HCT116 (cell line): Measurements from ENCODE around the gene OTUD3. TPM values are rescaled to one million over a fixed set of nuclear protein-coding genes. Genes with fewer than 3 reads are reported as not detected.

Experiments used
- ATAC-seq: fragments of 200-7000 bp; cut with Tn5 transposase; 2 replicates; pipeline ENCODE4 v1.9.1; 2020; ENCODE audit warnings: mild to moderate bottlenecking, moderate library complexity
- BruUV-seq: library from RNA; stranded (reverse); fragments of 400-500 nt; replicated peaks from 2 replicates; lab custom pipeline; 2021; lab: Mats Ljungman, UMichigan
- CTCF ChIA-PET: fragments of 300-600 bp; sonication (Branson Sonifier 250); formaldehyde crosslinking; loops from one replicate; lab custom pipeline; 2021; ENCODE audit warnings: antibody characterized with exemption; lab: Charles Lee
- POLR2A ChIA-PET: fragments of 300-600, 350-600 bp; sonication (Branson Sonifier 250); formaldehyde crosslinking; loops from one replicate; lab custom pipeline; 2021; ENCODE audit warnings: antibody characterized with exemption; lab: Charles Lee
- RAD21 ChIA-PET, 2 experiments: fragments of 300-600 bp; sonication (Branson Sonifier 250); formaldehyde crosslinking; loops; one replicate each; lab custom pipeline; 2023; ENCODE audit warnings: low total read pairs in 2 of 2; ENCODE audit not compliant: uncharacterized antibody in 2 of 2, unreplicated experiment in 2 of 2, low non-redundant PET in 1 of 2; lab: Charles Lee
- DNase-seq: peaks from one replicate; pipeline ENCODE4 v3.0.0-alpha.2; 2010; ENCODE audit warnings: low read depth, low spot score
- H2AFZ ChIP-seq: fragments of 200-600 bp; shearing (Covaris generic), sonication (generic); 2 replicates; pipeline ENCODE4 v1.6.1; 2017; ENCODE audit warnings: low read depth, mixed run types, mixed read lengths, antibody characterized with exemption, low read length; ENCODE audit not compliant: poor library complexity, severe bottlenecking
- H3K27ac ChIP-seq: 2 replicates; pipeline ENCODE4 v1.5.1; 2012; ENCODE audit warnings: low read depth, low read length
- H3K27me3 ChIP-seq: fragments of 200-600 bp; sonication (generic); 2 replicates; pipeline ENCODE4 v1.6.1; 2016; ENCODE audit warnings: mixed run types, low read length, mixed read lengths; ENCODE audit not compliant: insufficient read depth
- H3K36me3 ChIP-seq, 2 experiments: fragments of 200-500 bp in 1 of 2; fragments of 200-600 bp in 1 of 2; sonication (Bioruptor generic) in 1 of 2; sonication (generic) in 1 of 2; 2 replicates each; pipeline versions ENCODE4 v1.5.1 to v1.6.1; 2014 to 2016; ENCODE audit warnings: low read length in 2 of 2, inconsistent platforms in 1 of 2, mixed read lengths in 1 of 2, mixed run types in 1 of 2; ENCODE audit not compliant: insufficient read depth in 2 of 2, control insufficient read depth in 1 of 2
- H3K4me1 ChIP-seq, 2 experiments: fragments of 200-600 bp in 1 of 2; sonication (generic) in 1 of 2; 2 replicates each; pipeline versions ENCODE4 v1.5.1 to v1.6.1; 2012 to 2017; ENCODE audit warnings: low read length in 2 of 2, inconsistent platforms in 1 of 2, mild to moderate bottlenecking in 1 of 2, mixed read lengths in 1 of 2, mixed run types in 1 of 2, moderate library complexity in 1 of 2; ENCODE audit not compliant: insufficient read depth in 2 of 2, control insufficient read depth in 1 of 2
- H3K4me2 ChIP-seq: fragments of 200-600 bp; sonication (generic); 2 replicates; pipeline ENCODE4 v1.6.1; 2017; ENCODE audit warnings: mixed run types, low read length, mixed read lengths
- H3K4me3 ChIP-seq, 2 experiments: fragments of 200-600 bp in 1 of 2; sonication (generic) in 1 of 2; replicated peaks in 1 of 2; 2 replicates each; pipeline ENCODE4 v1.5.1; 2011 to 2016; ENCODE audit warnings: low read length in 2 of 2, control low read depth in 1 of 2, low read depth in 1 of 2, mild to moderate bottlenecking in 1 of 2, mixed read lengths in 1 of 2, mixed run types in 1 of 2
- H3K79me2 ChIP-seq: fragments of 200-600 bp; sonication (generic); 2 replicates; pipeline ENCODE4 v1.6.1; 2017; ENCODE audit warnings: mild to moderate bottlenecking, mixed run types, low read length, moderate library complexity, mixed read lengths; ENCODE audit not compliant: insufficient read depth
- H3K9ac ChIP-seq: fragments of 200-600 bp; sonication (generic); 2 replicates; pipeline ENCODE4 v1.6.1; 2016; ENCODE audit warnings: low read length, mixed read lengths
- H3K9me2 ChIP-seq: fragments of 200-600 bp; sonication (generic), shearing (Covaris generic); 2 replicates; pipeline ENCODE4 v1.6.1; 2017; ENCODE audit warnings: mixed run types, mild to moderate bottlenecking, moderate library complexity; ENCODE audit not compliant: insufficient read depth
- H3K9me3 ChIP-seq, 2 experiments: fragments of 200-500 bp in 1 of 2; fragments of 200-600 bp in 1 of 2; sonication (Bioruptor generic) in 1 of 2; sonication (generic) in 1 of 2; 2 replicates each; pipeline ENCODE4 v1.6.1; 2014 to 2017; ENCODE audit warnings: low read length in 2 of 2, mixed read lengths in 2 of 2, inconsistent platforms in 1 of 2, low read depth in 1 of 2, mild to moderate bottlenecking in 1 of 2, mixed run types in 1 of 2, moderate library complexity in 1 of 2; ENCODE audit not compliant: control insufficient read depth in 1 of 2, insufficient read depth in 1 of 2
- H4K20me1 ChIP-seq: fragments of 200-600 bp; sonication (generic), shearing (Covaris generic); 2 replicates; pipeline ENCODE4 v1.6.1; 2017; ENCODE audit warnings: mixed run types, mild to moderate bottlenecking, moderate library complexity; ENCODE audit not compliant: insufficient read depth
- SP1 ChIP-seq: IDR thresholded peaks from 2 replicates; pipeline ENCODE4 v1.6.1; 2012; ENCODE audit warnings: low read depth
- YY1 ChIP-seq: IDR thresholded peaks from 2 replicates; pipeline ENCODE4 v1.6.1; 2011; ENCODE audit warnings: low read length, low read depth, moderate library complexity, mild to moderate bottlenecking; ENCODE audit not compliant: insufficient replicate concordance; ENCODE audit errors: extremely low read depth
- intact Hi-C: fragments of 100-400 bp; cut with micrococcal nuclease; formaldehyde crosslinking; loops from 2 replicates; pipeline ENCODE4 v1.10.0; 2022
- total RNA-seq: library from RNA; stranded (reverse); gene quantifications from one replicate; pipeline ENCODE4 v1.2.1, GENCODE V29; 2021; ENCODE audit not compliant: unreplicated experiment
- TF ChIP-seq, protein P1 (sequence below), 3 experiments: fragments of 200-600 bp in 1 of 3; sonication (generic) in 1 of 3; IDR thresholded peaks in 2 of 3; conservative IDR thresholded peaks in 1 of 3; 2 replicates each; pipeline ENCODE4 v1.5.1; 2012 to 2017; ENCODE audit warnings: low read depth in 2 of 3, low read length in 2 of 3, antibody characterized with exemption in 1 of 3, borderline replicate concordance in 1 of 3, control low read depth in 1 of 3, mild to moderate bottlenecking in 1 of 3, mixed read lengths in 1 of 3, mixed run types in 1 of 3, moderate library complexity in 1 of 3; ENCODE audit not compliant: insufficient read depth in 1 of 3
- TF ChIP-seq, protein P2 (sequence below): IDR thresholded peaks from 2 replicates; pipeline ENCODE4 v1.6.1; 2011; ENCODE audit warnings: mild to moderate bottlenecking, low read length, moderate library complexity; ENCODE audit not compliant: insufficient replicate concordance; ENCODE audit errors: extremely low read depth
- TF ChIP-seq, protein P3 (sequence below): IDR thresholded peaks from 2 replicates; pipeline ENCODE4 v1.6.1; 2012
- TF ChIP-seq, protein P4 (sequence below): IDR thresholded peaks from 2 replicates; pipeline ENCODE4 v1.6.1; 2012; ENCODE audit warnings: low read depth

The OTUD3 gene
- total RNA-seq, 1 experiment from 2014 or later: 15.0 TPM

DNA sequence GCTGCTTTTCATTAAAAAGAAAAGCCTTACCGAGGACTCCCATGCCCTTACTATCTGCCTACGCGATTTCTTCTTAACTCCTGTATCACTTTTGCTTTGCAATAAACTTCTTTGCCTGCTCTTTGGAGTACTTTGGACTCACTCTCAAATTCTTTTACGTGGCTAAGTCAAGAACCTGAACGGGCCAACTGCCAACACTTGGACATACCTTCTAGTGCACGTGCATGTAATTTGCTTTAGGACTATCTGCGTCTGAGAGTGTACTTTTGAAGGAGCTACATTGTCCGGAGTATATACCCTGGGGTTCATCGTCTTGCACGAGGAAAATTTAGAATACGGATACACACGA lies 3.6 kb upstream of the OTUD3 start:
- DNase-seq: no peak
- POLR2A ChIA-PET: no interaction called here
- RAD21 ChIA-PET: no interaction called here
- CTCF ChIA-PET: no interaction called here
- no peak overlapping the region for H3K27ac ChIP-seq
- intact Hi-C loops: no loop called here
- ATAC-seq: no peak
- H3K36me3 ChIP-seq: no peaks in the 10 kb centered on the region
- peaks cover 4 to 10% of the 10 kb centered on the region in 2 experiments; a peak in 3 of 4 replicates for H3K4me1 ChIP-seq
- H3K79me2 ChIP-seq: peaks cover 13% of the 10 kb centered on the region
- H4K20me1 ChIP-seq: no peaks in the 10 kb centered on the region
- no peaks in the 10 kb centered on the region for H3K9me3 ChIP-seq
- TF ChIP-seq, protein P1, sequence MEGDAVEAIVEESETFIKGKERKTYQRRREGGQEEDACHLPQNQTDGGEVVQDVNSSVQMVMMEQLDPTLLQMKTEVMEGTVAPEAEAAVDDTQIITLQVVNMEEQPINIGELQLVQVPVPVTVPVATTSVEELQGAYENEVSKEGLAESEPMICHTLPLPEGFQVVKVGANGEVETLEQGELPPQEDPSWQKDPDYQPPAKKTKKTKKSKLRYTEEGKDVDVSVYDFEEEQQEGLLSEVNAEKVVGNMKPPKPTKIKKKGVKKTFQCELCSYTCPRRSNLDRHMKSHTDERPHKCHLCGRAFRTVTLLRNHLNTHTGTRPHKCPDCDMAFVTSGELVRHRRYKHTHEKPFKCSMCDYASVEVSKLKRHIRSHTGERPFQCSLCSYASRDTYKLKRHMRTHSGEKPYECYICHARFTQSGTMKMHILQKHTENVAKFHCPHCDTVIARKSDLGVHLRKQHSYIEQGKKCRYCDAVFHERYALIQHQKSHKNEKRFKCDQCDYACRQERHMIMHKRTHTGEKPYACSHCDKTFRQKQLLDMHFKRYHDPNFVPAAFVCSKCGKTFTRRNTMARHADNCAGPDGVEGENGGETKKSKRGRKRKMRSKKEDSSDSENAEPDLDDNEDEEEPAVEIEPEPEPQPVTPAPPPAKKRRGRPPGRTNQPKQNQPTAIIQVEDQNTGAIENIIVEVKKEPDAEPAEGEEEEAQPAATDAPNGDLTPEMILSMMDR (IDR thresholded peaks at IDR 0.05 in 2 of 3, conservative IDR thresholded peaks at IDR 0.05 in 1 of 3; ENCODE audit: borderline replicate concordance in 1 of 3, insufficient read depth in 1 of 3, low read depth in 2 of 3, low read length in 2 of 3): no peak
- TF ChIP-seq SP1: no peak
- TF ChIP-seq, protein P2, sequence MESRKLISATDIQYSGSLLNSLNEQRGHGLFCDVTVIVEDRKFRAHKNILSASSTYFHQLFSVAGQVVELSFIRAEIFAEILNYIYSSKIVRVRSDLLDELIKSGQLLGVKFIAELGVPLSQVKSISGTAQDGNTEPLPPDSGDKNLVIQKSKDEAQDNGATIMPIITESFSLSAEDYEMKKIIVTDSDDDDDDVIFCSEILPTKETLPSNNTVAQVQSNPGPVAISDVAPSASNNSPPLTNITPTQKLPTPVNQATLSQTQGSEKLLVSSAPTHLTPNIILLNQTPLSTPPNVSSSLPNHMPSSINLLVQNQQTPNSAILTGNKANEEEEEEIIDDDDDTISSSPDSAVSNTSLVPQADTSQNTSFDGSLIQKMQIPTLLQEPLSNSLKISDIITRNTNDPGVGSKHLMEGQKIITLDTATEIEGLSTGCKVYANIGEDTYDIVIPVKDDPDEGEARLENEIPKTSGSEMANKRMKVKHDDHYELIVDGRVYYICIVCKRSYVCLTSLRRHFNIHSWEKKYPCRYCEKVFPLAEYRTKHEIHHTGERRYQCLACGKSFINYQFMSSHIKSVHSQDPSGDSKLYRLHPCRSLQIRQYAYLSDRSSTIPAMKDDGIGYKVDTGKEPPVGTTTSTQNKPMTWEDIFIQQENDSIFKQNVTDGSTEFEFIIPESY: no peak
- TF ChIP-seq, protein P3, sequence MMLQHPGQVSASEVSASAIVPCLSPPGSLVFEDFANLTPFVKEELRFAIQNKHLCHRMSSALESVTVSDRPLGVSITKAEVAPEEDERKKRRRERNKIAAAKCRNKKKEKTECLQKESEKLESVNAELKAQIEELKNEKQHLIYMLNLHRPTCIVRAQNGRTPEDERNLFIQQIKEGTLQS: no peak
- TF ChIP-seq, protein P4, sequence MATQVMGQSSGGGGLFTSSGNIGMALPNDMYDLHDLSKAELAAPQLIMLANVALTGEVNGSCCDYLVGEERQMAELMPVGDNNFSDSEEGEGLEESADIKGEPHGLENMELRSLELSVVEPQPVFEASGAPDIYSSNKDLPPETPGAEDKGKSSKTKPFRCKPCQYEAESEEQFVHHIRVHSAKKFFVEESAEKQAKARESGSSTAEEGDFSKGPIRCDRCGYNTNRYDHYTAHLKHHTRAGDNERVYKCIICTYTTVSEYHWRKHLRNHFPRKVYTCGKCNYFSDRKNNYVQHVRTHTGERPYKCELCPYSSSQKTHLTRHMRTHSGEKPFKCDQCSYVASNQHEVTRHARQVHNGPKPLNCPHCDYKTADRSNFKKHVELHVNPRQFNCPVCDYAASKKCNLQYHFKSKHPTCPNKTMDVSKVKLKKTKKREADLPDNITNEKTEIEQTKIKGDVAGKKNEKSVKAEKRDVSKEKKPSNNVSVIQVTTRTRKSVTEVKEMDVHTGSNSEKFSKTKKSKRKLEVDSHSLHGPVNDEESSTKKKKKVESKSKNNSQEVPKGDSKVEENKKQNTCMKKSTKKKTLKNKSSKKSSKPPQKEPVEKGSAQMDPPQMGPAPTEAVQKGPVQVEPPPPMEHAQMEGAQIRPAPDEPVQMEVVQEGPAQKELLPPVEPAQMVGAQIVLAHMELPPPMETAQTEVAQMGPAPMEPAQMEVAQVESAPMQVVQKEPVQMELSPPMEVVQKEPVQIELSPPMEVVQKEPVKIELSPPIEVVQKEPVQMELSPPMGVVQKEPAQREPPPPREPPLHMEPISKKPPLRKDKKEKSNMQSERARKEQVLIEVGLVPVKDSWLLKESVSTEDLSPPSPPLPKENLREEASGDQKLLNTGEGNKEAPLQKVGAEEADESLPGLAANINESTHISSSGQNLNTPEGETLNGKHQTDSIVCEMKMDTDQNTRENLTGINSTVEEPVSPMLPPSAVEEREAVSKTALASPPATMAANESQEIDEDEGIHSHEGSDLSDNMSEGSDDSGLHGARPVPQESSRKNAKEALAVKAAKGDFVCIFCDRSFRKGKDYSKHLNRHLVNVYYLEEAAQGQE: no peak
- no peak for TF ChIP-seq YY1
- no TSS peak for BruUV-seq
- H3K4me3 ChIP-seq: no peak overlapping the region
- no peak overlapping the region for H3K9ac ChIP-seq
- H3K4me2 ChIP-seq: no peak overlapping the region
- no peak overlapping the region for H2AFZ ChIP-seq
- no peaks in the 10 kb centered on the region for H3K9me2 ChIP-seq
- no peaks in the 10 kb centered on the region for H3K27me3 ChIP-seq
